Gastrocnemius medialis (tissue), 4 donors: ENCODE data around the gene ITGA3.
A peak's percentile ranks its signal among the peaks of the same experiment; 100 is the strongest.

Experiments
- CTCF ChIP-seq, 5 experiments: fragments of 450-650 bp in 3 of 5; fragments of 200-600 bp in 2 of 5; sonication (generic) in 2 of 5; IDR thresholded peaks in 4 of 5; conservative IDR thresholded peaks in 1 of 5; 1 replicate in 4 of 5; 2 replicates in 1 of 5; pipeline ENCODE4 v1.5.1; 2016 to 2019; ENCODE audit warnings: antibody characterized with exemption in 5 of 5, mild to moderate bottlenecking in 3 of 5, moderate library complexity in 3 of 5
- POLR2A ChIP-seq, 2 donors: fragments of 450-650 bp; IDR thresholded peaks; one replicate each; pipeline ENCODE4 v1.6.1; 2017; ENCODE audit warnings: antibody characterized with exemption in 2 of 2, mild to moderate bottlenecking in 2 of 2, moderate library complexity in 2 of 2

GRCh38 chr17:50110591-50111349, 54.9 kb downstream of the ITGA3 start:
- no peak for TF ChIP-seq CTCF (IDR thresholded peaks at IDR 0.05 in 4 of 5, conservative IDR thresholded peaks at IDR 0.05 in 1 of 5)
- peak; percentile 80 for TF ChIP-seq POLR2A (IDR thresholded peaks at IDR 0.05)
